ENCODE results near the gene PCYT1A. TPM values are rescaled to one million over a fixed set of nuclear protein-coding genes. Genes with fewer than 3 reads are reported as not detected.
A peak's percentile ranks its signal among the peaks of the same experiment; 100 is the strongest.
"Not testable (repeated sequence)": the region's sequence is repeated elsewhere in the genome, so short reads cannot be mapped to it uniquely, and the experiment has no call there.

PCYT1A gene
- total and polyA plus RNA-seq, 4 donors: 26.7 to 65.0 (median 46.0) TPM

- intact Hi-C loops (cut with DNase I): no loop called here
- ATAC-seq (ENCODE audit: low FRiP score): peak; percentile 42
- WGBS, 2 donors: 11 to 24% methylated on average over 18 to 60 of the region's 70 CpGs
- Histone ChIP-seq H3K4me3 (ENCODE audit: low read length in 2 of 2) (no peak overlapping the region), H3K27ac (ENCODE audit: low read depth in 1 of 2, low read length in 2 of 2) (no peak overlapping the region), H3K27me3 (ENCODE audit: control insufficient read depth in 1 of 2, insufficient read depth in 2 of 2, low read length in 1 of 2) (no peaks in the 10 kb centered on the region), H3K9me3 (ENCODE audit: control insufficient read depth, low read length) (no peaks in the 10 kb centered on the region), H3K4me1 (ENCODE audit: control insufficient read depth in 1 of 2, insufficient read depth in 2 of 2, low read length in 2 of 2) (no peaks in the 10 kb centered on the region), H3K36me3 (ENCODE audit: control insufficient read depth in 1 of 2, insufficient read depth in 2 of 2, low read length in 1 of 2) (no peaks in the 10 kb centered on the region)
- no peak for DNase-seq
These were observed 80.2 kb downstream of the PCYT1A start for GRCh38 chr3:196207159-196207832.

GRCh38 chr3:196205442-196206205, 81.9 kb downstream of the PCYT1A start:
- whole genome bisulfite sequencing, 2 donors: 92 to 93% methylated on average over 9 of the region's 9 CpGs
- H3K4me3 ChIP-seq (ENCODE audit: low read length in 2 of 2); intact Hi-C loops (cut with DNase I): not testable (repeated sequence)

GRCh38 chr3:196203846-196204245, 83.7 kb downstream of the PCYT1A start:
- Histone ChIP-seq H3K36me3 (ENCODE audit: control insufficient read depth in 1 of 2, insufficient read depth in 2 of 2, low read length in 1 of 2) (no peaks in the 10 kb centered on the region), H3K27ac (ENCODE audit: low read depth in 1 of 2, low read length in 2 of 2) (no peak overlapping the region), H3K27me3 (ENCODE audit: control insufficient read depth in 1 of 2, insufficient read depth in 2 of 2, low read length in 1 of 2) (no peaks in the 10 kb centered on the region), H3K4me1 (ENCODE audit: control insufficient read depth in 1 of 2, insufficient read depth in 2 of 2, low read length in 2 of 2) (no peaks in the 10 kb centered on the region), H3K9me3 (ENCODE audit: control insufficient read depth, low read length) (no peaks in the 10 kb centered on the region), H3K4me3 (ENCODE audit: low read length in 2 of 2) (no peak overlapping the region)
- 88 to 89% methylated on average over 3 of the region's 3 CpGs for whole genome bisulfite sequencing, 2 donors
- ATAC-seq (ENCODE audit: low FRiP score) (no peak), DNase-seq (no peak)
- intact Hi-C loops (cut with DNase I): no loop called here

More at GRCh38 chr3:196205442-196206205, 81.9 kb downstream of the PCYT1A start:
- DNase-seq; H3K27me3 ChIP-seq (ENCODE audit: control insufficient read depth in 1 of 2, insufficient read depth in 2 of 2, low read length in 1 of 2); H3K9me3 ChIP-seq (ENCODE audit: control insufficient read depth, low read length); H3K4me1 ChIP-seq (ENCODE audit: control insufficient read depth in 1 of 2, insufficient read depth in 2 of 2, low read length in 2 of 2); H3K27ac ChIP-seq (ENCODE audit: low read depth in 1 of 2, low read length in 2 of 2); H3K36me3 ChIP-seq (ENCODE audit: control insufficient read depth in 1 of 2, insufficient read depth in 2 of 2, low read length in 1 of 2); ATAC-seq (ENCODE audit: low FRiP score): not testable (repeated sequence)

- peak; percentile 34 for ATAC-seq (ENCODE audit: low FRiP score)
- WGBS, 2 donors: 33 to 46% methylated on average over 21 of the region's 21 CpGs
- Histone ChIP-seq H3K36me3 (ENCODE audit: control insufficient read depth in 1 of 2, insufficient read depth in 2 of 2, low read length in 1 of 2) (no peaks in the 10 kb centered on the region), H3K4me3 (ENCODE audit: low read length in 2 of 2) (no peak overlapping the region), H3K27ac (ENCODE audit: low read depth in 1 of 2, low read length in 2 of 2) (no peak overlapping the region), H3K9me3 (ENCODE audit: control insufficient read depth, low read length) (no peaks in the 10 kb centered on the region), H3K4me1 (ENCODE audit: control insufficient read depth in 1 of 2, insufficient read depth in 2 of 2, low read length in 2 of 2) (no peaks in the 10 kb centered on the region), H3K27me3 (ENCODE audit: control insufficient read depth in 1 of 2, insufficient read depth in 2 of 2, low read length in 1 of 2) (no peaks in the 10 kb centered on the region)
- intact Hi-C loops (cut with DNase I): no loop called here
- peak in 1 of 2 donors; percentile 87 for DNase-seq
These were observed 85.0 kb downstream of the PCYT1A start for GRCh38 chr3:196202516-196202970.

GRCh38 chr3:196198771-196199753, 88.5 kb downstream of the PCYT1A start:
- DNase-seq (no peak), ATAC-seq (ENCODE audit: low FRiP score) (no peak)
- intact Hi-C loops (cut with DNase I): loop anchor here in 1 of 2 donors (5.0 kb wide), 1 partner anchor 127 kb away; no protein-coding TSS in a partner anchor
- no peaks in the 10 kb centered on the region for H3K9me3 ChIP-seq (ENCODE audit: control insufficient read depth, low read length)
- no peaks in the 10 kb centered on the region for H3K27me3 ChIP-seq (ENCODE audit: control insufficient read depth in 1 of 2, insufficient read depth in 2 of 2, low read length in 1 of 2)
- 77 to 81% methylated on average over 18 to 19 of the region's 19 CpGs for WGBS, 2 donors
- H3K27ac ChIP-seq (ENCODE audit: low read depth in 1 of 2, low read length in 2 of 2): no peak overlapping the region
- no peaks in the 10 kb centered on the region for H3K4me1 ChIP-seq (ENCODE audit: control insufficient read depth in 1 of 2, insufficient read depth in 2 of 2, low read length in 2 of 2)
- H3K36me3 ChIP-seq (ENCODE audit: control insufficient read depth in 1 of 2, insufficient read depth in 2 of 2, low read length in 1 of 2): no peaks in the 10 kb centered on the region
- no peak overlapping the region for H3K4me3 ChIP-seq (ENCODE audit: low read length in 2 of 2)

- no peak for ATAC-seq (ENCODE audit: low FRiP score)
- no peaks in the 10 kb centered on the region for H3K27me3 ChIP-seq (ENCODE audit: control insufficient read depth in 1 of 2, insufficient read depth in 2 of 2, low read length in 1 of 2)
- 87% methylated on average over 14 to 15 of the region's 15 CpGs for WGBS, 2 donors
These were observed 89.3 kb downstream of the PCYT1A start for GRCh38 chr3:196198081-196198675.

GRCh38 chr3:196197524-196197923, 90.0 kb downstream of the PCYT1A start:
- no peak overlapping the region for H3K27ac ChIP-seq (ENCODE audit: low read depth in 1 of 2, low read length in 2 of 2)
- H3K27me3 ChIP-seq (ENCODE audit: control insufficient read depth in 1 of 2, insufficient read depth in 2 of 2, low read length in 1 of 2): no peaks in the 10 kb centered on the region
- no peaks in the 10 kb centered on the region for H3K36me3 ChIP-seq (ENCODE audit: control insufficient read depth in 1 of 2, insufficient read depth in 2 of 2, low read length in 1 of 2)
- 86 to 91% methylated on average over 13 to 17 of the region's 17 CpGs for WGBS, 2 donors
- H3K9me3 ChIP-seq (ENCODE audit: control insufficient read depth, low read length): no peaks in the 10 kb centered on the region
- ATAC-seq (ENCODE audit: low FRiP score) (no peak), DNase-seq (no peak)
- intact Hi-C loops (cut with DNase I): loop anchor here (2.0 to 5.0 kb wide), 2 partner anchors 125 kb away; no protein-coding TSS in a partner anchor
- no peaks in the 10 kb centered on the region for H3K4me1 ChIP-seq (ENCODE audit: control insufficient read depth in 1 of 2, insufficient read depth in 2 of 2, low read length in 2 of 2)
- no peak overlapping the region for H3K4me3 ChIP-seq (ENCODE audit: low read length in 2 of 2)

More at GRCh38 chr3:196198081-196198675, 89.3 kb downstream of the PCYT1A start:
- no peaks in the 10 kb centered on the region for H3K4me1 ChIP-seq (ENCODE audit: control insufficient read depth in 1 of 2, insufficient read depth in 2 of 2, low read length in 2 of 2)
- no peaks in the 10 kb centered on the region for H3K9me3 ChIP-seq (ENCODE audit: control insufficient read depth, low read length)
- intact Hi-C loops (cut with DNase I): loop anchor here in 1 of 2 donors (5.0 kb wide), 1 partner anchor 126 kb away; no protein-coding TSS in a partner anchor
- DNase-seq: no peak
- no peak overlapping the region for H3K4me3 ChIP-seq (ENCODE audit: low read length in 2 of 2)
- H3K27ac ChIP-seq (ENCODE audit: low read depth in 1 of 2, low read length in 2 of 2): no peak overlapping the region
- H3K36me3 ChIP-seq (ENCODE audit: control insufficient read depth in 1 of 2, insufficient read depth in 2 of 2, low read length in 1 of 2): no peaks in the 10 kb centered on the region

Data from aorta (tissue), 5 donors.